ENCODE measurements around the gene PARD3. TPM values are rescaled to one million over a fixed set of nuclear protein-coding genes. Genes with fewer than 3 reads are reported as not detected.

PARD3 gene
- total RNA-seq, 1 donor from 2014 or later = 88.7 TPM

GRCh38 chr10:34535872-34536271, 279.2 kb downstream of the PARD3 start:
- Histone ChIP-seq H3K9ac (ENCODE audit: low read depth in 1 of 3, low read length in 3 of 3) (no peak overlapping the region), H3K27me3 (ENCODE audit: control insufficient read depth in 3 of 3, insufficient read depth in 3 of 3, low read length in 3 of 3) (no peaks in the 10 kb centered on the region), H3K4me3 (ENCODE audit: low read length in 3 of 3) (no peak overlapping the region), H3K27ac (ENCODE audit: low read depth, low read length) (no peak overlapping the region), H3K36me3 (ENCODE audit: control insufficient read depth in 3 of 3, insufficient read depth in 3 of 3, low read length in 3 of 3) (no peaks in the 10 kb centered on the region), H3K4me1 (ENCODE audit: control insufficient read depth in 3 of 3, insufficient read depth in 3 of 3, low read length in 3 of 3) (peaks cover 0 to 12% (median 9%) of the 10 kb centered on the region in 3 donors), H3K9me3 (ENCODE audit: control insufficient read depth in 3 of 3, low read length in 3 of 3) (no peaks in the 10 kb centered on the region)

GRCh38 chr10:34530778-34531177, 284.3 kb downstream of the PARD3 start:
- Histone ChIP-seq H3K36me3 (ENCODE audit: control insufficient read depth in 3 of 3, insufficient read depth in 3 of 3, low read length in 3 of 3) (no peaks in the 10 kb centered on the region), H3K4me1 (ENCODE audit: control insufficient read depth in 3 of 3, insufficient read depth in 3 of 3, low read length in 3 of 3) (peaks cover 3 to 11% (median 5%) of the 10 kb centered on the region in 3 donors), H3K4me3 (ENCODE audit: low read length in 3 of 3) (no peak overlapping the region), H3K27me3 (ENCODE audit: control insufficient read depth in 3 of 3, insufficient read depth in 3 of 3, low read length in 3 of 3) (no peaks in the 10 kb centered on the region), H3K27ac (ENCODE audit: low read depth, low read length) (no peak overlapping the region), H3K9ac (ENCODE audit: low read depth in 1 of 3, low read length in 3 of 3) (no peak overlapping the region), H3K9me3 (ENCODE audit: control insufficient read depth in 3 of 3, low read length in 3 of 3) (no peaks in the 10 kb centered on the region)

- no peaks in the 10 kb centered on the region for H3K36me3 ChIP-seq (ENCODE audit: control insufficient read depth in 3 of 3, insufficient read depth in 3 of 3, low read length in 3 of 3)
- no peak overlapping the region for H3K27ac ChIP-seq (ENCODE audit: low read depth, low read length)
- H3K4me1 ChIP-seq (ENCODE audit: control insufficient read depth in 3 of 3, insufficient read depth in 3 of 3, low read length in 3 of 3) = peaks cover 3 to 11% (median 5%) of the 10 kb centered on the region in 3 donors
- no peaks in the 10 kb centered on the region for H3K9me3 ChIP-seq (ENCODE audit: control insufficient read depth in 3 of 3, low read length in 3 of 3)
- no peak overlapping the region for H3K4me3 ChIP-seq (ENCODE audit: low read length in 3 of 3)
- no peak overlapping the region for H3K9ac ChIP-seq (ENCODE audit: low read depth in 1 of 3, low read length in 3 of 3)
- H3K27me3 ChIP-seq (ENCODE audit: control insufficient read depth in 3 of 3, insufficient read depth in 3 of 3, low read length in 3 of 3) = no peaks in the 10 kb centered on the region
These were observed 286.8 kb downstream of the PARD3 start for GRCh38 chr10:34528320-34528719.

GRCh38 chr10:34526758-34527730, 288.1 kb downstream of the PARD3 start:
- H3K9me3 ChIP-seq (ENCODE audit: control insufficient read depth in 3 of 3, low read length in 3 of 3) = no peaks in the 10 kb centered on the region
- H3K27me3 ChIP-seq (ENCODE audit: control insufficient read depth in 3 of 3, insufficient read depth in 3 of 3, low read length in 3 of 3) = no peaks in the 10 kb centered on the region
- H3K27ac ChIP-seq (ENCODE audit: low read depth, low read length) = peak overlapping the region; percentile 59
- H3K4me3 ChIP-seq (ENCODE audit: low read length in 3 of 3) = no peak overlapping the region
- H3K9ac ChIP-seq (ENCODE audit: low read depth in 1 of 3, low read length in 3 of 3) = no peak overlapping the region
- H3K4me1 ChIP-seq (ENCODE audit: control insufficient read depth in 3 of 3, insufficient read depth in 3 of 3, low read length in 3 of 3) = peaks cover 3 to 11% (median 5%) of the 10 kb centered on the region in 3 donors
- H3K36me3 ChIP-seq (ENCODE audit: control insufficient read depth in 3 of 3, insufficient read depth in 3 of 3, low read length in 3 of 3) = no peaks in the 10 kb centered on the region

- Histone ChIP-seq H3K4me1 (ENCODE audit: control insufficient read depth in 3 of 3, insufficient read depth in 3 of 3, low read length in 3 of 3) (peaks cover 3 to 11% (median 5%) of the 10 kb centered on the region in 3 donors), H3K36me3 (ENCODE audit: control insufficient read depth in 3 of 3, insufficient read depth in 3 of 3, low read length in 3 of 3) (no peaks in the 10 kb centered on the region), H3K9me3 (ENCODE audit: control insufficient read depth in 3 of 3, low read length in 3 of 3) (no peaks in the 10 kb centered on the region), H3K9ac (ENCODE audit: low read depth in 1 of 3, low read length in 3 of 3) (no peak overlapping the region), H3K27me3 (ENCODE audit: control insufficient read depth in 3 of 3, insufficient read depth in 3 of 3, low read length in 3 of 3) (no peaks in the 10 kb centered on the region), H3K27ac (ENCODE audit: low read depth, low read length) (peak overlapping the region; percentile 59), H3K4me3 (ENCODE audit: low read length in 3 of 3) (no peak overlapping the region)
These were observed 288.9 kb downstream of the PARD3 start for GRCh38 chr10:34526186-34526585.

- H3K36me3 ChIP-seq (ENCODE audit: control insufficient read depth in 3 of 3, insufficient read depth in 3 of 3, low read length in 3 of 3) = no peaks in the 10 kb centered on the region
- H3K9ac ChIP-seq (ENCODE audit: low read depth in 1 of 3, low read length in 3 of 3) = no peak overlapping the region
- H3K9me3 ChIP-seq (ENCODE audit: control insufficient read depth in 3 of 3, low read length in 3 of 3) = no peaks in the 10 kb centered on the region
- peaks cover 3 to 11% (median 5%) of the 10 kb centered on the region in 3 donors for H3K4me1 ChIP-seq (ENCODE audit: control insufficient read depth in 3 of 3, insufficient read depth in 3 of 3, low read length in 3 of 3)
- H3K4me3 ChIP-seq (ENCODE audit: low read length in 3 of 3) = no peak overlapping the region
- H3K27ac ChIP-seq (ENCODE audit: low read depth, low read length) = no peak overlapping the region
- no peaks in the 10 kb centered on the region for H3K27me3 ChIP-seq (ENCODE audit: control insufficient read depth in 3 of 3, insufficient read depth in 3 of 3, low read length in 3 of 3)
These were observed 290.6 kb downstream of the PARD3 start for GRCh38 chr10:34524369-34525091.

GRCh38 chr10:34523017-34523767, 291.9 kb downstream of the PARD3 start:
- Histone ChIP-seq H3K27ac (ENCODE audit: low read depth, low read length) (no peak overlapping the region), H3K4me3 (ENCODE audit: low read length in 3 of 3) (no peak overlapping the region), H3K9me3 (ENCODE audit: control insufficient read depth in 3 of 3, low read length in 3 of 3) (no peaks in the 10 kb centered on the region), H3K36me3 (ENCODE audit: control insufficient read depth in 3 of 3, insufficient read depth in 3 of 3, low read length in 3 of 3) (no peaks in the 10 kb centered on the region), H3K4me1 (ENCODE audit: control insufficient read depth in 3 of 3, insufficient read depth in 3 of 3, low read length in 3 of 3) (peaks cover 0 to 4% (median 3%) of the 10 kb centered on the region in 3 donors), H3K27me3 (ENCODE audit: control insufficient read depth in 3 of 3, insufficient read depth in 3 of 3, low read length in 3 of 3) (no peaks in the 10 kb centered on the region), H3K9ac (ENCODE audit: low read depth in 1 of 3, low read length in 3 of 3) (no peak overlapping the region)

GRCh38 chr10:34522546-34522945, 292.6 kb downstream of the PARD3 start:
- Histone ChIP-seq H3K36me3 (ENCODE audit: control insufficient read depth in 3 of 3, insufficient read depth in 3 of 3, low read length in 3 of 3) (no peaks in the 10 kb centered on the region), H3K9ac (ENCODE audit: low read depth in 1 of 3, low read length in 3 of 3) (no peak overlapping the region), H3K27me3 (ENCODE audit: control insufficient read depth in 3 of 3, insufficient read depth in 3 of 3, low read length in 3 of 3) (no peaks in the 10 kb centered on the region), H3K4me1 (ENCODE audit: control insufficient read depth in 3 of 3, insufficient read depth in 3 of 3, low read length in 3 of 3) (peaks cover 0 to 4% (median 3%) of the 10 kb centered on the region in 3 donors), H3K4me3 (ENCODE audit: low read length in 3 of 3) (no peak overlapping the region), H3K27ac (ENCODE audit: low read depth, low read length) (no peak overlapping the region), H3K9me3 (ENCODE audit: control insufficient read depth in 3 of 3, low read length in 3 of 3) (no peaks in the 10 kb centered on the region)

GRCh38 chr10:34520510-34520909, 294.6 kb downstream of the PARD3 start:
- H3K9me3 ChIP-seq (ENCODE audit: control insufficient read depth in 3 of 3, low read length in 3 of 3) = no peaks in the 10 kb centered on the region
- H3K4me1 ChIP-seq (ENCODE audit: control insufficient read depth in 3 of 3, insufficient read depth in 3 of 3, low read length in 3 of 3) = no peaks in the 10 kb centered on the region
- no peak overlapping the region for H3K9ac ChIP-seq (ENCODE audit: low read depth in 1 of 3, low read length in 3 of 3)
- no peaks in the 10 kb centered on the region for H3K27me3 ChIP-seq (ENCODE audit: control insufficient read depth in 3 of 3, insufficient read depth in 3 of 3, low read length in 3 of 3)
- H3K36me3 ChIP-seq (ENCODE audit: control insufficient read depth in 3 of 3, insufficient read depth in 3 of 3, low read length in 3 of 3) = no peaks in the 10 kb centered on the region
- no peak overlapping the region for H3K4me3 ChIP-seq (ENCODE audit: low read length in 3 of 3)
- no peak overlapping the region for H3K27ac ChIP-seq (ENCODE audit: low read depth, low read length)

Data from skeletal muscle tissue (tissue), 4 donors.